Stomach (tissue), 4 donors: ENCODE measurements around the gene G6PD.
"Not testable (repeated sequence)": the region's sequence is repeated elsewhere in the genome, so short reads cannot be mapped to it uniquely, and the experiment has no call there.

Experiments
- CTCF ChIP-seq, 7 experiments: fragments of 450-650 bp in 4 of 7; fragments of 200-600 bp in 3 of 7; sonication (generic) in 3 of 7; IDR thresholded peaks; one replicate each; pipeline ENCODE4 v1.5.1; 2016 to 2019; ENCODE audit warnings: antibody characterized with exemption in 7 of 7, control low read depth in 2 of 7, mild to moderate bottlenecking in 1 of 7
- EP300 ChIP-seq: sonication (generic); formaldehyde crosslinking; IDR thresholded peaks from one replicate; pipeline ENCODE4 v1.6.1; 2017; ENCODE audit warnings: antibody characterized with exemption
- POLR2AphosphoS5 ChIP-seq, 3 donors: sonication (generic); formaldehyde crosslinking; IDR thresholded peaks; one replicate each; pipeline ENCODE4 v1.6.1; 2016; ENCODE audit warnings: antibody characterized with exemption in 3 of 3

GRCh38 chrX:154573061-154573460 lies 26.4 kb upstream of the G6PD start:
- not testable (repeated sequence) for TF ChIP-seq POLR2AphosphoS5 (IDR thresholded peaks at IDR 0.05); EP300; CTCF (IDR thresholded peaks at IDR 0.05)
